ENCODE results near the gene TSN.

DNA sequence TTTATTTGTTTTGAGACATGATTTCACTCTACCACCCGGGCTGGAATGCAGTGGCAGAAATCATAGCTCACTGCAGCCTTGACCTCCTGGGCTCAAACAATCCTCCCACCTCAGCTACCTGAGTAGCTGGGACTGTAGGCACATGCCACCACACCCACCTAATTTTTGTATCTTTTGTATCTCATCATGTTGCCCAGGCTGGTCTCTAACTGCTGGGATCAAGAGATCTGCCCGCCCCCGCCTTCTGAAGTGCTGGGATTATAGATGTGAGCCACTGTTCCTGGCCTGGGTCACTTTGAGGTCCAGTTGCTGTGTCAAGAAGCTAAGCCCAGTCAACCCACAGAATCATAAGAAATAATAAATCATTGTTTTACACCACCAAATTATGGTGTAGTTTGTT is 38.4 kb downstream of the TSN start:
- no peak for TF ChIP-seq CTCF (IDR thresholded peaks at IDR 0.05)
- TF ChIP-seq POLR2A (IDR thresholded peaks at IDR 0.05): no peak
